ENCODE results near the gene HMGA1.

Gene HMGA1

DNA sequence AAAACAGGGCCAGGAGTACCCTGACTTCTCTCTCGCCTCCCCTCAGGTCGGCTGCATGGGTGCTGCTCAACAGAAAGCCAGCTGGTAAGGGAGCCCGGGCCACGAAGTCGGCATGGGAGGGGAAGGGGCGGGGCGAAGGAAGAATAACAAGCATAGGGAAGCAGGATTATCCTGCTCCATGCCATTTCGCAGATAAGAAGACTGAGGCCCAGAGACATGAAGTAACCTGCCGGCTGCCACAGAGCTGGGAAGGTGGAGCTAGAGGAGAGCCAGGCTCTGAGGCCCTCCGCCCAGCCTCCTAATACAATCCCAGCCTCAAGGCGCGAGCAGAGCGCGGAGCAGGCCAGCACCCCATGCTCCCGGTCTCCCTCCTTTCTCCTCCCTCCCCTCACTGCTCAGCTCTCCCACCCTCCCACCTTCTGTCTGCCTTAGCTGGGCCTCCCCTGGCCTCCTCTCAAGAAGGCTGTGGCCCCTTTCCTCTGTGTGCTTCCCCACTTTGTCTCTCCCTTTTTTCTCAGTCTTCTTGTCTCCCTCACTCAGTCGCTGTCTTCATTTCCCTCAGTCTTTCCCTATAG lies 13.2 kb upstream of the HMGA1 start:
- TF ChIP-seq CTCF (IDR thresholded peaks at IDR 0.05; ENCODE audit: extremely low read depth, insufficient read depth, missing control alignments) = no peak
- DNase-seq (ENCODE audit: low spot score) = no peak

GRCh38 chr6:34223956-34224940 lies 12.4 kb upstream of the HMGA1 start:
- no peak for TF ChIP-seq CTCF (IDR thresholded peaks at IDR 0.05; ENCODE audit: extremely low read depth, insufficient read depth, missing control alignments)
- DNase-seq (ENCODE audit: low spot score) = peak; percentile 97
- in situ Hi-C loops (cut with MboI; ENCODE audit: low pct_unique_long_range_greater_than_20kb, low sequenced_read_pairs, unreplicated experiment) = no loop called here

More for the DNA sequence above, 13.2 kb upstream of the HMGA1 start:
- in situ Hi-C loops (cut with MboI; ENCODE audit: low pct_unique_long_range_greater_than_20kb, low sequenced_read_pairs, unreplicated experiment) = no loop called here

GRCh38 chr6:34225551-34225950 lies 11.1 kb upstream of the HMGA1 start:
- in situ Hi-C loops (cut with MboI; ENCODE audit: low pct_unique_long_range_greater_than_20kb, low sequenced_read_pairs, unreplicated experiment) = loop anchor here (25.0 kb wide), 1 partner anchor 387 kb away; no protein-coding TSS in a partner anchor
- TF ChIP-seq CTCF (IDR thresholded peaks at IDR 0.05; ENCODE audit: extremely low read depth, insufficient read depth, missing control alignments) = no peak
- DNase-seq (ENCODE audit: low spot score) = no peak

- DNase-seq (ENCODE audit: low spot score) = no peak
- in situ Hi-C loops (cut with MboI; ENCODE audit: low pct_unique_long_range_greater_than_20kb, low sequenced_read_pairs, unreplicated experiment) = loop anchor here (25.0 kb wide), 1 partner anchor 386 kb away; no protein-coding TSS in a partner anchor
- no peak for TF ChIP-seq CTCF (IDR thresholded peaks at IDR 0.05; ENCODE audit: extremely low read depth, insufficient read depth, missing control alignments)
These were observed 10.6 kb upstream of the HMGA1 start for GRCh38 chr6:34226066-34226465.

- in situ Hi-C loops (cut with MboI; ENCODE audit: low pct_unique_long_range_greater_than_20kb, low sequenced_read_pairs, unreplicated experiment) = loop anchor here (25.0 kb wide), 1 partner anchor 385 kb away; no protein-coding TSS in a partner anchor
- peak; percentile 8 for TF ChIP-seq CTCF (IDR thresholded peaks at IDR 0.05; ENCODE audit: extremely low read depth, insufficient read depth, missing control alignments)
- DNase-seq (ENCODE audit: low spot score) = no peak
These were observed 9.7 kb upstream of the HMGA1 start for GRCh38 chr6:34226731-34227586.

Measured in GM13977 (cell line).